ENCODE results near the gene MRPL55.

GRCh38 chr1:228058949-228059633 lies 50.0 kb downstream of the MRPL55 start:
- TF ChIP-seq CTCF (IDR thresholded peaks at IDR 0.05), result no peak
- TF ChIP-seq POLR2A (IDR thresholded peaks at IDR 0.05), result no peak
